Middle frontal gyrus (tissue), 1 donor: Measurements from ENCODE around the gene PLIN4.
A peak's percentile ranks its signal among the peaks of the same experiment; 100 is the strongest.

Experiments used
- DNase-seq: peaks from one replicate; pipeline ENCODE4 v3.0.0-alpha.2; 2015; ENCODE audit warnings: low spot score; ENCODE audit errors: extremely low spot score

Gene PLIN4

DNA sequence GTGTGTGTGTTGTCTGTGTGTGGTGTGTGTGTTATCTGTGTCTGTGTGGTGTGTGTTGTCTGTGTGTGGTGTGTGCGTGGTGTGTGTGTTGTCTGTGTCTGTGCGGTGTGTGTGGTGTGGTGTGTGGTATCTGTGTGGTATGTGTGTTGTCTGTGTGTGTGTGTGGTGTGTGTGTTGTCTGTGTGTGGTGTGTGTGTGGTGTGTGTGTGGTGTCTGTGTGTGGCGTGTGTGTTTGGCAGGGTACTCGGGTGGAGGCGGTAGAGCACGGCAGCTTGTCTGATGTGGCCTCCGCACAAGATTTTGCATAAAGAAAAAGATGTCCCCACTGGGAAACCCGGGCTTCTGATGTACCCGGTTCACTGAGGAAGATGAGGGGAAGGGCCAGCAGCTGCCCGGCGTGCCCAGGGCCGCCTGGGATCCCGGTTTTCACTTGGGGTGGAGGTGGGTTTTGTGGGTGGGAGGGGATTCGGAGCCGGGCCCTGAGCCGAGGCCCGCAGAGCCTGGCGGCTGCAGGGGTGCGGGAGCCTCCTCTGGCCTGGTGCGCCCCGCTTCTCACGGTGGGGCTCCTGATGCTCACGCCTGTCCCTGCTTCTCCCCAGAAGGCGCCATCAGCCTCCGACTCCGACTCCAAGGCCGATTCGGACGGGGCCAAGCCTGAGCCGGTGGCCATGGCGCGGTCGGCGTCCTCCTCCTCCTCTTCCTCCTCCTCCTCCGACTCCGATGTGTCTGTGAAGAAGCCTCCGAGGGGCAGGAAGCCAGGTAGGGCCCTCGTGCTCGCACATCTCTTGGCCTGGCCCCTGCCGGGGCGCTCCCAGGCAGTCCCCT is 25.0 kb downstream of the PLIN4 start:
- no peak for DNase-seq

DNA sequence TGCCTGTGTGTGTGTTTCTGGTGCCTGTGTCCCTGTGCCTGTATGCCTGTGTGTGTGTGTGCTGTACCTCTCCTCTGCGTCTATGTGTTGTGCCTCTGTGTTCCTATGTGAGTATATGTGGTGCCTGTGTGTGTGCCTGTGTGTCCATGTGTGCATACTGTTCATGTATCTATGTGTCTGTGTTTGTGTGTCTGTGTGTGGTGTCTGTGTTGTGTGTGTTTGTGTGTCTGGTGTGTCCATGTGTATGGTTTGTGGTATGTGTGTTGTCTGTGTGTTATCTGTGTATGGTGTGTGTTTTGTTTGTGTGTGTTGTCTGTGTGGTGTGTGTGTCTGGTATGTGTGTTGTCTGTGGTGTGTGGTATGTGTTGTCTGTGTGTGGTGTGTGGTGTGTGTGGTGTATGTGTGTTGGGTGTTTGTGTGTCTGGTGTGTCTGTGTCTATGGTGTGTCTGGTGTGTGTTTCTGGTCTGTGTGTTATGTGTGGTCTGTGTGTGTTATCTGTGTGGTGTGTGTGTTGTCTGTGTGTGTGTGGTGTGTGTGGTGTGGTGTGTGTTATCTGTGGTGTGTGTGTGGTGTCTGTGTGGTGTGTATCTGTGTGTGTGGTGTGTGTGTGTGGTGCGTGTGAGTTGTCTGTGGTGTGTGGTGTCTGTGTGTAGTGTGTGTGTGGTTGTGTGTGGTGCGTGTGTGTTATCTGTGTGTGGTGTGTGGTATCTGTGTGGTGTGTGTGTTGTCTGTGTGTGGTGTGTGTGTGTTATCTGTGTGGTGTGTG is 25.8 kb downstream of the PLIN4 start:
- DNase-seq: no peak

DNA sequence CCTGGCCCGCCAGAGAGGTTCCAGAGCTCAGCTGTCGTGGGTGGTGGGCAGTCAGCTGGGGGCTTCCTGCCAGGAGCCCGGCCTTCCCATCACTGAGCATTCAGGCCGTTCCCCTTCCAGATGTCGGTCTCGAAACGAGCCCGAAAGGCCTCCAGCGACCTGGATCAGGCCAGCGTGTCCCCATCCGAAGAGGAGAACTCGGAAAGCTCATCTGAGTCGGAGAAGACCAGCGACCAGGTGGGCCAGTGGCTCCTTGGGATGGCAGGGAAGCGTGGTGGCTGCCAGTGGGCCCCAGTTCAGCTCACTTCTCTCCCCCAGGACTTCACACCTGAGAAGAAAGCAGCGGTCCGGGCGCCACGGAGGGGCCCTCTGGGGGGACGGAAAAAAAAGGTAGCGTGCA is 26.8 kb downstream of the PLIN4 start:
- no peak for DNase-seq

DNA sequence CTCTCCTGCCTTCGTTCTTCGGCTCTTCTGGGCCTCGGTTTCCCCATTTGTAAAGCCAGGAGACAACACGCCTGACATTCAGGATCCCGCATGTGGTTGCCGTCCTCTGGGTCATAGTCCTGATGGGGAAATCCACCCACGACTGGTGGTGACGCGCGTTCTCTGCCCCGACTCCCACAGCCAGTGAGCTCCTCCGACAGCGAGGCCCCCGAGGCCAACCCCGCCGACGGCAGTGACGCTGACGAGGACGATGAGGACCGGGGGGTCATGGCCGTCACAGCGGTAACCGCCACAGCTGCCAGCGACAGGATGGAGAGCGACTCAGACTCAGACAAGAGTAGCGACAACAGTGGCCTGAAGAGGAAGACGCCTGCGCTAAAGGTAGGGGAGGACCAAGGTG is 29.8 kb downstream of the PLIN4 start:
- no peak for DNase-seq

DNA sequence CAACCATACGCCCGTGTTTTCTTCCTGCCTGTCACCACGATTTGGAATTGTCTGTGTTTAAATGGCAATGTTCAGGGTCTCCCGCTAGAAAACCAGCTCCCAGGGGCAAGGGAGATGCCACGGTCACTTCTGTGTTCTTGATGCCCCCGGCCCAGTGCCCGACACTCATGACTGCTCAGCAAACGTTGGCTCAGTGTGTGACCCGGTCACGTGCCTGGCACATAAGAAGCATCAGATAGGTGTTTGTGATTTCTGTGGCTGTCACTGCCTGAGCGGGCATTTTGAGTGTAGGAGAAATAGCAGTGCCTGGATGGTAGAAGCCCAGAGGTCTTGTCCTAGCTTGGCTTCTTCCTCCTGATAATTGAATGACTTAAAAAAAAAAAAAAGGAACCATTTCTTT is 30.7 kb downstream of the PLIN4 start:
- no peak for DNase-seq

DNA sequence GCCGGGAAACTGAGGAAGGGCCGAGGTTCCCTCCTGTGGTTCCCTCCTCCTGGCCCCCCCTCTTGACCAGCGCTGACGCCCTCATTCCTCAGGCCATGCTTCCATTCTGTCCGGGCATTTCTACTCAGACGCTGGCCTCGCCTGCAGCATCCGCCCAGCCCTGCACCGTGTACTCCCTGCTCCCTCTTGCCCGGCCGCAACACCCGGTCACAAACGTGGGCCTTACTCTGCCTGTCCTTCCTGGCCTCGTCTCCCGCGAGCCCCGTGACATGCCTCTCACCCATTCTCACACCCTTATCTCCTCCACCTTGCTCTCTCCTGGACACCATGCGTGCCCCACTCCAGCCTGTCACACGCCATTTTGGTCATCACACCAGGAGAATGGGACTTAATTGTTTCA is 34.9 kb downstream of the PLIN4 start:
- no peak for DNase-seq

DNA sequence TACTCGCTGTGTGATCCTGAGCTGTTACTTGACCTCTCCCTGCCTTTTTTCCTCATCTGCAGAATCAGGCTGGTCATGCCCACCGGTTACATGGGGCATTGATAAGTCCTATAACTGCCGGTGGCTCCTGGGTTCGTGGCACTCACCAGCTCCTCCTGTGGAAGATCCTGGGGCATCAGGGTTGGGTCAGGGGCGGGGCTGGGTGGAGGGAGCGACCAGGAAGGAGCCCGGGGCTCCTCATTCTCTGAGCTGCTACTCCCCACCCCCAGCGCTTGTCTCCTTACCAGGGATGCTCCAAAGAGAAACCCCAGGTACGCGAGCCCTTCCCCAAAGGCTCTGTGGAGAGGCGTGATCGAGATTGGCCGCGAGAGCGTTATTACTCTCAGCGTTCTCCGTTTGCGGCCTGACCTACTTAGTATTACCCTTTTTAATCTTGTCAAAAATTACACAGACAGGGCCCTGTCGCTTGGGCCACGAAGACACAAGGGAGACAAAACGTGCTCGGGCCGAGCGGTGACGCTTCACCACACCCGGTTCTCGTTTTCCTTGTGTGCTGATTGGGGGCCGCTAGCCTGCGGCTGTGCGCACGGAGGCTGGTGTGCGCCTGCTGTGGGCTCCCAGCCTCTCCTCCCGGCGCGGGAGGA is 35.4 kb downstream of the PLIN4 start:
- no peak for DNase-seq

DNA sequence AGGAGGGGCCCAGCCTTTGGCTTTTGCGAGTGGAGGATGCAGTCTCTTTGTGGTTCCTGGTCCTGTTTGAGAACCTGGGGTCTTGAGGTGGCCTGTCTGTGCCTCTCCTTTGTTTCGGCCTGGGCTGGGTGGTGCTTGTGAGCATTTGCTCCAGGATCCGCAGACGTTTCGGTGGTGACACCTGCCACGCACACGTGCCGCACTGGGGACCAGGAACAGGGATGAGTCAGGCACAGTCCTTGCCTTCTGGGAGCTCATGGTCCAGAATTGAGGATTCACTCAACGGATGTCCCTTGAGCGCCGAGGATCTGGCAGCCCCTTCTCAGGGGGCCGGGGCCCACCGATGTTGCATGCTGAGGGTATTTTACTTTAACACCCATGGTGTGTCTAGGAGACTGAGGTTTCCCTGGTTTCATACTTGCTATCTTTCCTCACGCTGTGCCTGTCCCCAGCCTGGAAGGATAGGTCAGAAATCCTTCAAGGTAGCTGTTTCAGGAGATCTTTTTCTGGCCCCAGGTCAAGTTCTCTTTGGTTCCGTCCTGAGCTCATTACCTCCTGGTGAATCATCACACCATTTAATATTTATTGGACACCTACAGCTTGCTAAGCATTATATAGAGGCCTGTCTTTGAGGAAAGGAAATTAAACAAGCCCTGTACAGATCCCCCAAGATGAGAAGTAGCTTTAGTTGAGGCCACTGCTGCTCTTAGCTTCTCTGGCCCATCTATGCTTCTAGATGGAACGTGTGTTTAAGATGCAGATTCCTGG is 41.1 kb downstream of the PLIN4 start:
- DNase-seq: no peak

DNA sequence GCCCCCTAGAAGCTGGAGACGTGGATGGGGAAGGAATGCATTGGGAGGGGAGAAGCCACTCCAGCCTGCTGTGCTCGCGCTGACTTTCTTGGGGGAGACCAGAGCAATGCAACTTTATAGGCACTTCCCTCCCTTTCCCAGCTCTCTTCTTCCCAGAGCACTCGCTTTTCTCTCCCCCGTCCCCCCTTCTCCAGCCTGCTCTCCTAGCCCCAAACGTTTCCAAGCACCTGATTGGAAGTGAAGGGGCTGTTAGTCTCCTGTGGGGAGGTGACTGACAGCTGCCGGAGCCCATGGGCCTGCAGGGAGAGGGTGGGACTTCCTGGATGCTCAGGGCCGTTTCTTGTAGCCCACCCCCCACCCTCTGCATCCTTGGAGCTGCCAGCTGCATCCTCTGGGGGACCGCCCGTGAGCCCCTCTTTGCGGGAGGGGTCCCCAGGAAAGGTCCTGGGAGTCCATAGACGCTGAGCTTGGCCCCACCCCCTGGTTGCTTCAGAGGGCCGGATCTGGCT is 43.7 kb downstream of the PLIN4 start:
- peak; percentile 56 for DNase-seq

DNA sequence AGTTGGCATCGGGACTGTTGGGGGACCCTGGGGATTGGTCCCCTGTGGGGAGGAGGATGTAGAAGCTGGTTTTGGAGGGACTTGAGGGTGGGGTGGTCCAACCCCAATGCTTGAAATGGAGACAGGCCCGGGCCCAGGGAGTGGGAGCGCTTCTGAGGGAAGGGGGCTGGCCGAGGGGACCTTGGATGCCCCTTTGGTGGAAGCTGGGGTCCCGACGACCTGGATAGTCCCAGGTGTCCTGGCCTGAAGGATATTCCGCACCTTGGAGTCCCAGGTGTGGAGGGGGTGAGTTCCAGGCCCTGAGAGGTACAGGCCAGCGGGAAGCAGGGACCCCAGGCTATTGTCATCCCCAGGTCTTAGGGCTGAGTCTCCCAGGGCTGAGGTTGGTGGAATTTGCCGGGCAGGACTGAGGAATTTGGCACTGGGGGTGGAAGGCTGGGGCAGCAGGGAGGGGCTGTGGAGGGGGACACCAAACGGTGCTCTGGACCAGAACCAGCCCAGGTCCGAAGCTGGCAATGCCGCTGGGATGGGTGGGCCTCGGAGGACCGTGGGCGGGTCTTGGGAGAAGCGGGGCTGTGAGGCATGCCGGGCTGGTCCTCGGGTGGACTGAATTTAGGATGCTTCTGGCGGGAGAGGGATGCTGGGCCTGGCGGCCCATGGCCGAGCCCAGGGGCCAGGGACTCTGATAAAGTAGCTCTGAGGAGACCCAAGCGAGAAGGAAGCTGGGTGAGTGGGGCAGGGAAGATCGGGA is 44.3 kb downstream of the PLIN4 start:
- DNase-seq: no peak

DNA sequence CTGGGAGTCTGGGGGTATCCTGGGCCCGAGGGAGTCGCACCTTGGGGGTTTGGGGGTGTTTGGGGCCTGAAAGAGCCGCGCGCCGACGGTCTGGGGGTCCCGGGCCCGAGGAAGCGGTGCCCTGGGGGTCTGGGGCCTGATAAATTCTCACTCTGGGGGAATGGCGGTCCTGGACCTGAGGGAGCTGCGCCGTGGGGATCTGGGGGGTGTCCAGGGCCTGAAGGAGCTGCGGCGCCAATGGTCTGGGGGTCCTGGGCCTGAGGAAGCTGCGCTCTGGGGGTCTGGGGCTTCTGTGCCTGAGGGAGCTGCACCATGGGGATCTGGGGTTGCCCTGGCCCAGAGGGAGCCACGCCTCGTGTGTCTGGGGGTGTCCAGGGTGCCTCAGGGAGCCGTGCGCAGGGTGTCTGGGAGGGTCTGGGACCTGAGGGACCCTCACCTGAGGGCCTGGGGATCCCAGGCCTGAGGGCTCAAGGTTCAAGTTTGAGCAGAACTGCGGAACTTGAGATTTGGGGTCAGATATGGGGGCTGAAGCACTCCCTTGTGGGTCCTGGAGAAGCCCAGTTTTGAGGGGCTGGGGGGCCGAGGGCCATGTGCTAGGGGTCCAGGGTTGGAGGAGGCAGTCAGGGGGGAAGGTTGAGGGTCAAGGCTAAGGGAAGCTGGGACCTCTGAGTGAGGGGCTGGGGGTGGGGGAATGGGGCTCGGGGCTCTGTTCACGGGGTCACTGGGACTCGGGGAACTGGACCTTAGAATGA is 45.1 kb downstream of the PLIN4 start:
- DNase-seq: no peak

DNA sequence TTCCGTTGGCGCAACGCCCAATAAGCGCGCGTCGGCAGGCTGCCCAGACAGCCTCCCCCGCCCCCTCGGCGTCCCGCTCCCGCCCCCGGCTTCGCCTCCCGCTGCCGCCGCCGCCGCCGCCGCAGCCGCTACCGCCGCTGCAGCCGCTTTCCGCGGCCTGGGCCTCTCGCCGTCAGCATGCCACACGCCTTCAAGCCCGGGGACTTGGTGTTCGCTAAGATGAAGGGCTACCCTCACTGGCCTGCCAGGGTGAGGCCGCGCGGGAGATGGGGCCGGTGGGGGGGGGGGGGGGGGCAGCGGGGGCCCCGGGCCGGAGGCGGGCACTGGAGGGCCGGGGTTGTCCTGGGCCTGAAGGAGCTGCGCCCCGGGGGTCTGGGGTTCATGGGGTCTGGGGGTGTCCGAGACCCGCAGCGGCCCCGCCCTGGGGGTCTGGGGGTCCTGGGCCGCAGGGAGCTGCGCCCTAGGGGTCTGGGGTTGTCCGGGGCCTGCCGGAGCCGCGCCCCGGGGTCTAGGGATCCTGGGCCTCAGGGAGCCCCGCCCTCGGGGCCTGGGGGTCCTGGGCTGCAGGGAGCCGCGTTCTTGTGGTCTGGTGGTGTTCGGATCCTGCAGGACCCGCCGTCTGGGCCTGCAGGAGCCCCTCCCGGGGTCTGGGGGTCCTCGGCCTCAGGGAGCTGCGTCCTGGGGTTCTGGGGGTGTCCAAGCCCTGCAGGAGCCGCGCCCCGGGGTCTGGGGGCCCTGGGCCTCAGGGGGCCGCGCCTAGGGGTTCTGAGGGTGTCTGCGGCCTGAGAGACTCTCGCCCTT is 45.9 kb downstream of the PLIN4 start, which contains the start of gene HDGFL2:
Gene HDGFL2 (plus strand): TSS at position 124 of the 801 bp plus-strand sequence. CDS start 54 bp downstream, at position 178.
- DNase-seq: no peak

DNA sequence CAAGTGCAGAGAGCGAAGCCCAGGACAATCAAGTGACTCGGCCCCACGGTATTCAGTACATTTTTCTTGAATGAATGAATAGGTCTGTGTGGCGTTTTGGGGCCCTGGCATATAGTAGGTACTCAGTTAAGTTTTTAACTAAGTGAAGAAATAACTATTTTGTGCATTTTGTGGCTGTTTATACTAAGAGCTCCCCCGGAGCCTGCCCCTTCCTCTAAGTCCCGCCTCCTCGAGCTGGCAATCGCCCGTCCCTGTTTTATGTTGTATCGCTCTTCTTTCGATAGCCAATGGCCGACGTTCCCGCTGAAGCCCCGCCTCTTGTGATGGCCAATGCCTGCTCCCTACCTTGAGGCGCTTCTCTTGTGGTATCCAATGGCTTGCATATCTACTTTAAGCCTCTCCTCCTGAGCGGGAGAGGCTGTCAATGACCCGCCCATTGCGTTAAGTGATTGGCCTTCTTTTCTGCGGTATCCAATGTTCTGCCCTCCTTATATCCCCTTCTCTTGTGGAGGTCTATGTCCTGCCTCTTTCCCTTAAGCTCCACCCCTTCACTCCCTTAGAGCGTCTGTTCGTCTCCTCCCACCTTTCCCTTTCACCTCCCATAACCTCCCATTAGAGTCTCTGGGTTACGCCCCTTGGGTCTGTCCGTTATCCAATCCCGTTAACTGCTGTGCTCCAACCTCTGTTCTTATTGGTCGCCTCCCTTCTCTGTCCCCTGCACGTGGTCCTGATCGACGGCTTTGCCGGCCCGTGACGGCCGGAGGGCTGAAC is 46.7 kb downstream of the PLIN4 start:
- peak; percentile 98 for DNase-seq

DNA sequence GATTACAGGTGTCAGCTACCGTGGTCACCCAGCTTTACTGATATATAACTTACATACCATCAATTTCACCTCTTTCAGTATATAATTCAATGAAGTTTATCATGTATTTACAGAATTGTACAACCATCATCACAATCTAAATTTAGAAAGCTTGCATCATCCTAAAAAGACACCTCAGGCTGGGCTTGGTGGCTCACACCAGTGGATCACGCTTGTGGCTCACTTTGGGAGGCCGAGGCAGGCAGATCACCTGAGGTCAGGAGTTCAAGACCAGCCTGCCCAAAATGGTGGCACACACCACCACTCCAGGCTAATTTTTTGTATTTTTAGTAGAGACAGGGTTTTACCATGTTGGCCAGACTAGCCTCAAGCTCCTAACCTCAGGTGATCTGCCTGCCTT is 50.5 kb downstream of the PLIN4 start:
- DNase-seq: no peak

DNA sequence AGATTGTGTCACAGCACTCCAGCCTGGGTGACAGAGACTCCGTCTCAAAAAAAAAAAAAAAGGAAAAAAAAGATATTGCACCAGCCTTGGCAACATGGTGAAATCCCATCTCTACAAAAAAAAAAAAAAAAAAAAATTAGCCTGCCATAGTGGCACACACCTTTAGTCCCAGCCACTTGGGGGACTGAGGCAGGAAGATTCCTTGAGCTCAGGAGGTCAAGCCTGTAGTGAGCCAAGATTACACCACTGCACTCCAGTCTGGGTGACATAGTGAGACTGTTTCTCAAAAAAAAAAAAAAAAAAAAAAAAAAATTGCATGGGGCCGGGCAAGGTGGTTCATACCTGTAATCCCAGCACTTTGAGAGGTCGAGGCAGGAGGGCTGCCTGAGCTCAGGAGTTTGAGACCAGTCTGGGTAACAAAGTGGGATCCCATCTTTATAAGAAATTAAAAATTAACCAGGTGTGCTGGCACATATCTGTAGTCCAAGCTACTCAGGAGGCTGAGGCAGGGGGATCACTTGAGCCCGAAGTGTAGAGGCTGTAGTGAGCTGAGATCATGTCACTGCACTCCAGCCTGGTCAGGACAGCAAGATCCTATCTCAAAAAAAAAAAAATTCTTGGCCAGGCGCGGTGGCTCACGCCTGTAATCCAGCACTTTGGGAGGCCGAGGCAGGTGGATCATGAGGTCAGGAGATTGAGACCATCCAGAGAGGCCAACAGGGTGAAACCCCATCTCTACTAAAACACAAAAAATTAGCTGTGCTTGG is 53.3 kb downstream of the PLIN4 start:
- no peak for DNase-seq

DNA sequence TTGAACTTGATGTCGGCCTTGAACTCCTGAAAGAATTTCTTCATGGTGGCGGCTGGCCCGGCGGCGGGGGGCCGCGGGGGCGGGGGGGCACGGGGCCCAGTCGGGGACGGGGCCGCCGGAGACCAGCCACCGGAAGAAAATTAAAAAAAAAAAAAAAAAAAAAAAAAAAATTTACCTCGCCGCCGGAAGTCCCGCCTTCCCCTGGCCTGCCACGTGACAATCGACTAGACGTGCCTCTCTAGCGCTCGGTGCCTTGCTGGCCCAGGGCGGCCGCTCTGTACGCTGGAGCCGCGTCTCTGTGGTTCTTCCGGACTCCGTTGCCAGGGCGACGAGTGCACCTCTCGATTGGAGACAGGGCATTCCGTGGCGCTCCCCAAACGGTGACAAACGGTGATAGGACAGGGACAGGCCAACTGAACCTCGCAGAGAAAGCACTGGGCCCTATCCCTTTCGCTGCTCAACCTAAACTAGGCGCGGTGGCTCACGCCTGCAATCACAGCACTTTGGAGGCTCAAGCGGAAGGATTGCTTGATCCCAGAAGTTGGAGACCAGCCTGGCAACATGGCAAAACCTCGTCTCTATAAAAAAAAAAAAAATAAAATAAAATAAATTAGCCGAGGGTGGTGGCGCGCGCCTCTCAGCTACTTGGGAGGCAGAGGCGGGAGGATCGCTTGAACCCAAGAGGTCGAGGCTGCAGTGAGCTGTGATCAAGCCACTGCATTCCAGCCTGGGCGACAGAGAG is 60.5 kb downstream of the PLIN4 start, which contains the start of gene UBXN6:
Gene UBXN6 (minus strand): TSS at position 141 of the 742 bp plus-strand sequence. CDS start 97 bp downstream, at position 44.
- DNase-seq: peak; percentile 95
